Left renal pelvis (tissue), 4 donors: ENCODE results near the gene ABCG8. TPM values are rescaled to one million over a fixed set of nuclear protein-coding genes. Genes with fewer than 3 reads are reported as not detected.
"Not testable (repeated sequence)": the region's sequence is repeated elsewhere in the genome, so short reads cannot be mapped to it uniquely, and the experiment has no call there.

Source experiments
- DNase-seq, 4 donors: peaks; one replicate each; pipeline ENCODE4 v3.0.0-alpha.2; 2013; ENCODE audit warnings: low read depth in 4 of 4, low spot score in 3 of 4
- polyA plus RNA-seq, 4 donors: library from polyadenylated mRNA; unstranded; fragments of 120-200 nt; gene quantifications; one replicate each; pipeline ENCODE4 v1.2.1, GENCODE V29; 2013; ENCODE audit not compliant: insufficient read length in 4 of 4

The ABCG8 gene
- polyA plus RNA-seq, 4 donors, result 0.25 to 1.2 (median 0.81) TPM

GRCh38 chr2:43905871-43906270 is 67.1 kb downstream of the ABCG8 start:
- DNase-seq, result no peak

GRCh38 chr2:43906448-43907109 is 67.8 kb downstream of the ABCG8 start:
- no peak for DNase-seq

- DNase-seq, result not testable (repeated sequence)
Observed at GRCh38 chr2:43911136-43911790, 72.5 kb downstream of the ABCG8 start.

GRCh38 chr2:43924463-43924862 is 85.7 kb downstream of the ABCG8 start:
- no peak for DNase-seq

- DNase-seq, result no peak
Observed at GRCh38 chr2:43925431-43925830, 86.7 kb downstream of the ABCG8 start.

GRCh38 chr2:43927442-43927841 is 88.7 kb downstream of the ABCG8 start:
- no peak for DNase-seq

- DNase-seq, result no peak
Observed at GRCh38 chr2:43931293-43931692, 92.5 kb downstream of the ABCG8 start.

Other genes starting within 250 kb of the ABCG8 start
- gene THADA, start 242.9 kb upstream of the ABCG8 start, polyA plus RNA-seq, result 10 to 100 TPM; 19.9 to 38.6 (median 33.6) TPM
- 10 to 100 TPM; 24.7 to 40.4 (median 32.3) TPM for gene PLEKHH2, start 201.7 kb upstream of the ABCG8 start, polyA plus RNA-seq
- gene C1GALT1C1L, start 162.5 kb upstream of the ABCG8 start, polyA plus RNA-seq, result 1 to 10 TPM; 2.0 to 4.9 (median 3.4) TPM
- 100 to 1,000 TPM in 1 of 4 donors, 10 to 100 TPM in 3; 36.8 to 101 (median 80.6) TPM for gene DYNC2LI1, start 64.9 kb upstream of the ABCG8 start, polyA plus RNA-seq
- under 1 TPM; 0.11 to 0.76 (median 0.63) TPM for gene ABCG5, start 132 bp upstream of the ABCG8 start, polyA plus RNA-seq
- gene LRPPRC, start 157.0 kb downstream of the ABCG8 start, polyA plus RNA-seq, result 100 to 1,000 TPM in 3 of 4 donors, 10 to 100 TPM in 1; 80.2 to 124 (median 118) TPM